ENCODE measurements around the gene STRAP. TPM values are rescaled to one million over a fixed set of nuclear protein-coding genes. Genes with fewer than 3 reads are reported as not detected.

The STRAP gene
- total and polyA plus RNA-seq, 12 donors = 48.6 to 231 (median 92.8) TPM

DNA sequence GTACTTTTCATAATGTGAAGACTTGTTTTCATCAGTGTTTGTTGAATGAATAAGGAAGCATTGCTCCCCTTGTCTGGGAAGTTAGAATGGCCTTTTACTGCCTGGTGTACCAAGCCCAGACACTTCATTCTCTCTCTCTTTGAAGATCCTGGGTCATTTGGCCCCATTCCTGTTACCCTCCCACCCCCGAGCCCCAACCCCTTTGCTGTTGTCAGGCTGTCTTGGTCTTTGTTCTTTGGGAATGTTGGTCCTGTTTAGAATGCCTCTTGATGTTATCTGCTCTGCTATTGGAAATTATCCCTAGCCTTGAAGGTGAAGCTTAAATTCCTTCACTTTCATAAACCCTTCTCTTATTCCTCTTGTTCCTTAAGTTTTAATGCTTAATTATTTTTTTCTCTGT lies 42.8 kb downstream of the STRAP start:
- no peak overlapping the region for H3K4me3 ChIP-seq
- intact Hi-C loops (cut with DNase I) = no loop called here
- DNase-seq = no peak
- H3K36me3 ChIP-seq (replicated peaks in 1 of 2) = no peaks in the 10 kb centered on the region
- H3K27me3 ChIP-seq = no peaks in the 10 kb centered on the region
- H3K27ac ChIP-seq = no peak overlapping the region
- H3K9me3 ChIP-seq (replicated peaks in 1 of 3) = no peaks in the 10 kb centered on the region
- TF ChIP-seq, protein P1, sequence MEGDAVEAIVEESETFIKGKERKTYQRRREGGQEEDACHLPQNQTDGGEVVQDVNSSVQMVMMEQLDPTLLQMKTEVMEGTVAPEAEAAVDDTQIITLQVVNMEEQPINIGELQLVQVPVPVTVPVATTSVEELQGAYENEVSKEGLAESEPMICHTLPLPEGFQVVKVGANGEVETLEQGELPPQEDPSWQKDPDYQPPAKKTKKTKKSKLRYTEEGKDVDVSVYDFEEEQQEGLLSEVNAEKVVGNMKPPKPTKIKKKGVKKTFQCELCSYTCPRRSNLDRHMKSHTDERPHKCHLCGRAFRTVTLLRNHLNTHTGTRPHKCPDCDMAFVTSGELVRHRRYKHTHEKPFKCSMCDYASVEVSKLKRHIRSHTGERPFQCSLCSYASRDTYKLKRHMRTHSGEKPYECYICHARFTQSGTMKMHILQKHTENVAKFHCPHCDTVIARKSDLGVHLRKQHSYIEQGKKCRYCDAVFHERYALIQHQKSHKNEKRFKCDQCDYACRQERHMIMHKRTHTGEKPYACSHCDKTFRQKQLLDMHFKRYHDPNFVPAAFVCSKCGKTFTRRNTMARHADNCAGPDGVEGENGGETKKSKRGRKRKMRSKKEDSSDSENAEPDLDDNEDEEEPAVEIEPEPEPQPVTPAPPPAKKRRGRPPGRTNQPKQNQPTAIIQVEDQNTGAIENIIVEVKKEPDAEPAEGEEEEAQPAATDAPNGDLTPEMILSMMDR (IDR thresholded peaks at IDR 0.05) = no peak
- no peak for TF ChIP-seq POLR2A (IDR thresholded peaks at IDR 0.05)
- 82 to 100% (median 89%) methylated on average over 1 of the region's 1 CpG for WGBS, 4 donors
- peaks cover 0 to 9% of the 10 kb centered on the region in 2 donors for H3K4me1 ChIP-seq (replicated peaks in 1 of 2)

DNA sequence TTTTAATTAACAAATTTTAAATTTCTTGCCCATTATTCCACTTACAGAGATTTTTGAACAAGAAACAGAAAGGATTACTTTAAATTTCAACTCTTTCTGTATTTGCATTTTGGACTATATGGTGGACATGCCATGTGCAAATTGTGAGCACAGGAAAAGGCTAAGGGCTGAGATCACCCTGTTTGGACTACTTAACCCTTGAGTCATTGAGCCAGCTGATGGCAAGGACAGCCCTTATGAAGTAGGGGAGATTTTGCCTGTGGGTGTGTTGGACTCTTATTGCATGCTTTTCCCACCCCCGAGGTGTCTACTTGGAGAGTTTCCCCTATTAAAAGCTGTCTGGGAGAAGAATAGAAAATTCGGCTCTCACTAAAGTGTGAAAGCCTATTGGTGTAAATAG lies 46.2 kb downstream of the STRAP start:
- no peak for DNase-seq
- Histone ChIP-seq H3K27ac (no peak overlapping the region), H3K27me3 (no peaks in the 10 kb centered on the region), H3K4me3 (no peak overlapping the region), H3K9me3 (replicated peaks in 1 of 3) (no peaks in the 10 kb centered on the region), H3K4me1 (replicated peaks in 1 of 2) (peaks cover 0 to 9% of the 10 kb centered on the region in 2 donors), H3K36me3 (replicated peaks in 1 of 2) (no peaks in the 10 kb centered on the region)
- TF ChIP-seq POLR2A (IDR thresholded peaks at IDR 0.05) = no peak
- TF ChIP-seq, protein P1 (IDR thresholded peaks at IDR 0.05) = no peak
- WGBS, 4 donors = 48 to 87% (median 75%) methylated on average over 2 of the region's 2 CpGs
- intact Hi-C loops (cut with DNase I) = no loop called here

DNA sequence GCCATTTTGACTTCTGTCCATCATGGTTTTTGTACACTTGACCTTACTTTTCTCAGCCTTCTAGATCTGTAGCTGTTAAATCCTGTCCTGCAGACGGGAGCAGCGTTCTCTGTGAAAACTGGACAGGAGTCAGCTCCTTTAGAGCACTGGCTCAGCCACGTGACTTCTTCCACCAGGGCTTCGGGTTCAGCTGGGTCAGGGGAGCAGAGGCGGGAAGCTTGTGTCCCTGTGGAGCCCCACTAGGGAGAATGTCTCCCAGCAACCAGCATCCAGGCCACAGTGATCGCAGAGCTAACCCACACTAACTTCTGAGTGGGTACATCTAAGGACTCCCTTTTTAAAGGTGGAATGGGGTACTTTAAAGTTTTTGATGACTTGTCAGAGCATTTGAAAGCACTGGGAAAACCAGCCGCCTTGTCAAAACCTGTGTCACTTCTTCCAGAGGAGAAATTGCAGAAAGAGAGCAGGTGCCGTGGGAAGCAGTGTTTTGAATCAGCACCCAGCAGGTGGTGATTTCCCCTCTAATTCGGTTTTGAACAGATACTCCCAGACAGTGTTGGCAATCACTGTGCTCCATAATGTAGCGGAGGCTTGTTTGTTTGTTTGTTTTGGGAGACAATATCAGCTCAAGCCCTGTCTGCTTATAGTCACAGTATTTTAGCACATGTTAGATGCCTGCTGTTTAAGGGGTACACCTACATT lies 46.8 kb downstream of the STRAP start:
- Histone ChIP-seq H3K27ac (no peak overlapping the region), H3K36me3 (replicated peaks in 1 of 2) (no peaks in the 10 kb centered on the region), H3K27me3 (no peaks in the 10 kb centered on the region), H3K4me1 (replicated peaks in 1 of 2) (peaks cover 0 to 9% of the 10 kb centered on the region in 2 donors), H3K9me3 (replicated peaks in 1 of 3) (no peaks in the 10 kb centered on the region), H3K4me3 (no peak overlapping the region)
- 76 to 83% (median 78%) methylated on average over 8 to 10 of the region's 10 CpGs for WGBS, 4 donors
- peak in 1 of 7 donors; percentile 61 for DNase-seq
- TF ChIP-seq, protein P1 (IDR thresholded peaks at IDR 0.05) = no peak
- TF ChIP-seq POLR2A (IDR thresholded peaks at IDR 0.05) = no peak
- intact Hi-C loops (cut with DNase I) = no loop called here

DNA sequence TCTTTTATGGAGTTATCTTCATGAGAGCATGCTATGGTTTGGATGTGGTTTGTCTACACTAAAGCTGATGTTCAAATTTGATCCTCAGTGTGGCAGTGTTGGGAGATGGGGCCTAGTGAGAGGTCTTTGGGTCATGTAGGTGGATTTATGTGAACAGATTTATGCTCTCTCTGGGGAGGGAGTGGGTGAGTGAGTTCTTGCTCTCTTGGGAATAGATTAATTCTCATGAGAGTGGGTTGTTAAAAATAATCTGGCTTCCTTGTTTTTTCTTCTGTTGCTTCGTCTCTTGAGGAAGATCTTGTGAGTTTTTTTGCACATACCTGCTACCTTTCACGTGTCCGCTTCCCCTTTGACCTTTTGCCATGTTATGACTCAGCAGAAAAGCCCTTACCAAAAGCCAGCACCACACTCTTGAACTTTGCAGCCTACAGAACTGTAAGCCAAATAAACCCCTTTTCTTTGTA lies 49.4 kb downstream of the STRAP start:
- TF ChIP-seq POLR2A (IDR thresholded peaks at IDR 0.05) = no peak
- TF ChIP-seq, protein P1 (IDR thresholded peaks at IDR 0.05) = no peak
- 66 to 72% (median 70%) methylated on average over 3 of the region's 3 CpGs for WGBS, 4 donors

More for the DNA sequence above, 49.4 kb downstream of the STRAP start:
- Histone ChIP-seq H3K27me3 (no peaks in the 10 kb centered on the region), H3K4me1 (replicated peaks in 1 of 2) (peaks cover 0 to 9% of the 10 kb centered on the region in 2 donors), H3K4me3 (no peak overlapping the region), H3K36me3 (replicated peaks in 1 of 2) (no peaks in the 10 kb centered on the region), H3K9me3 (replicated peaks in 1 of 3) (no peaks in the 10 kb centered on the region), H3K27ac (no peak overlapping the region)
- intact Hi-C loops (cut with DNase I) = no loop called here
- DNase-seq = no peak

Data from adrenal gland (tissue), 12 donors.